Left ventricle myocardium inferior (tissue), 1 donor: ENCODE data around the gene CDH4. TPM values are rescaled to one million over a fixed set of nuclear protein-coding genes. Genes with fewer than 3 reads are reported as not detected.

Experiments
- DNase-seq: peaks from one replicate; pipeline ENCODE4 v3.0.0-alpha.2; 2020
- H3K27ac ChIP-seq: fragments of 200-600 bp; replicated peaks from 2 replicates; pipeline ENCODE4 v1.8.0; 2021
- H3K27me3 ChIP-seq: fragments of 200-600 bp; 2 replicates; pipeline ENCODE4 v1.8.0; 2021; ENCODE audit warnings: low read depth
- H3K36me3 ChIP-seq: fragments of 200-600 bp; 2 replicates; pipeline ENCODE4 v1.8.0; 2021
- H3K4me1 ChIP-seq: fragments of 200-600 bp; 2 replicates; pipeline ENCODE4 v1.8.0; 2021
- H3K4me3 ChIP-seq: fragments of 200-600 bp; 2 replicates; pipeline ENCODE4 v1.8.0; 2021; ENCODE audit warnings: mild to moderate bottlenecking, moderate library complexity
- H3K9me3 ChIP-seq: fragments of 200-600 bp; replicated peaks from 2 replicates; pipeline ENCODE4 v1.8.0; 2021
- CTCF ChIP-seq: fragments of 200-600 bp; IDR thresholded peaks from 2 replicates; pipeline ENCODE4 v1.8.0; 2021; ENCODE audit warnings: antibody characterized with exemption, mild to moderate bottlenecking, borderline replicate concordance
- intact Hi-C: fragments of 100-400 bp; cut with micrococcal nuclease; formaldehyde crosslinking; loops from one replicate; pipeline ENCODE4 v1.11.0; 2022
- total RNA-seq: library from RNA; stranded (reverse); fragmentation: NEBNext Ultra II Directional; extraction: Animal tissue kit (Norgen Biotek cat#: 25700); gene quantifications from one replicate; pipeline ENCODE4 v1.2.1, GENCODE V29; 2021
- donor health status: DM: no; HTN: yes; CAD: no; lungs with severe emphysema.

CDH4 gene
- total RNA-seq, 1 donor from 2014 or later: 0.05 TPM

GRCh38 chr20:61759286-61760065, 507.4 kb downstream of the CDH4 start:
- intact Hi-C loops: no loop called here
- TF ChIP-seq CTCF: no peak
- Histone ChIP-seq H3K27ac (no peak overlapping the region), H3K9me3 (no peaks in the 10 kb centered on the region), H3K36me3 (no peaks in the 10 kb centered on the region), H3K4me1 (no peaks in the 10 kb centered on the region), H3K27me3 (peaks cover 76% of the 10 kb centered on the region), H3K4me3 (no peak overlapping the region)
- no peak for DNase-seq

- H3K4me1 ChIP-seq: no peaks in the 10 kb centered on the region
- H3K36me3 ChIP-seq: no peaks in the 10 kb centered on the region
- no peak for DNase-seq
- peaks cover 85% of the 10 kb centered on the region for H3K27me3 ChIP-seq
- no peaks in the 10 kb centered on the region for H3K9me3 ChIP-seq
- no peak overlapping the region for H3K27ac ChIP-seq
- H3K4me3 ChIP-seq: no peak overlapping the region
- no peak for TF ChIP-seq CTCF
- intact Hi-C loops: no loop called here
Observed at GRCh38 chr20:61760321-61760720, 508.3 kb downstream of the CDH4 start.

- Histone ChIP-seq H3K27ac (no peak overlapping the region), H3K9me3 (no peaks in the 10 kb centered on the region), H3K4me3 (no peak overlapping the region), H3K27me3 (peaks cover 89% of the 10 kb centered on the region), H3K4me1 (no peaks in the 10 kb centered on the region), H3K36me3 (no peaks in the 10 kb centered on the region)
- no peak for DNase-seq
- no peak for TF ChIP-seq CTCF
- intact Hi-C loops: no loop called here
Observed at GRCh38 chr20:61760731-61761130, 508.7 kb downstream of the CDH4 start.

- Histone ChIP-seq H3K36me3 (no peaks in the 10 kb centered on the region), H3K4me3 (no peak overlapping the region), H3K9me3 (no peaks in the 10 kb centered on the region), H3K4me1 (no peaks in the 10 kb centered on the region), H3K27me3 (peaks cover 98% of the 10 kb centered on the region), H3K27ac (no peak overlapping the region)
- DNase-seq: no peak
- no peak for TF ChIP-seq CTCF
- intact Hi-C loops: no loop called here
Observed at GRCh38 chr20:61761453-61762166, 509.5 kb downstream of the CDH4 start.

GRCh38 chr20:61762167-61762710, 510.2 kb downstream of the CDH4 start:
- Histone ChIP-seq H3K27me3 (peaks cover 97% of the 10 kb centered on the region), H3K4me3 (no peak overlapping the region)

More at GRCh38 chr20:61762167-61762710, 510.2 kb downstream of the CDH4 start:
- TF ChIP-seq CTCF: no peak
- no peaks in the 10 kb centered on the region for H3K36me3 ChIP-seq
- H3K9me3 ChIP-seq: no peaks in the 10 kb centered on the region
- H3K4me1 ChIP-seq: no peaks in the 10 kb centered on the region
- no peak overlapping the region for H3K27ac ChIP-seq
- intact Hi-C loops: no loop called here
- DNase-seq: no peak
